Activated CD8-positive, alpha-beta T cell treated with anti-CD3 and anti-CD28 coated beads for 36 hours (primary cell): ENCODE results near the gene SFSWAP. TPM values are rescaled to one million over a fixed set of nuclear protein-coding genes. Genes with fewer than 3 reads are reported as not detected.

Experiments used
- ATAC-seq: fragments of 200-7000 bp; cut with Tn5 transposase; one replicate; pipeline ENCODE4 v1.10.0; 2021; ENCODE audit warnings: mild to moderate bottlenecking, moderate library complexity
- CTCF ChIA-PET: fragments of 350-600 bp; sonication (Branson Sonifier 250); formaldehyde crosslinking; loops from one replicate; lab custom pipeline; 2021; ENCODE audit warnings: antibody characterized with exemption; lab: Charles Lee
- POLR2A ChIA-PET: fragments of 350-600 bp; sonication (Branson Sonifier 250); formaldehyde crosslinking; loops from one replicate; lab custom pipeline; 2021; ENCODE audit warnings: antibody characterized with exemption; lab: Charles Lee
- DNase-seq: peaks from one replicate; pipeline ENCODE4 v3.0.0-alpha.2; 2020
- H3K27ac Mint-ChIP-seq: one replicate; pipeline ENCODE4 v1.8.0; 2021; ENCODE audit warnings: mild to moderate bottlenecking, mixed read lengths
- H3K27me3 Mint-ChIP-seq: one replicate; pipeline ENCODE4 v1.8.0; 2021; ENCODE audit warnings: mixed read lengths
- H3K36me3 Mint-ChIP-seq: one replicate; pipeline ENCODE4 v1.8.0; 2021; ENCODE audit warnings: low read depth, mixed read lengths
- H3K4me1 Mint-ChIP-seq: one replicate; pipeline ENCODE4 v1.8.0; 2021; ENCODE audit warnings: low read depth, mixed read lengths
- H3K4me3 Mint-ChIP-seq: one replicate; pipeline ENCODE4 v1.8.0; 2021; ENCODE audit warnings: mild to moderate bottlenecking, moderate library complexity, mixed read lengths
- H3K9me3 Mint-ChIP-seq: one replicate; pipeline ENCODE4 v1.8.0; 2021; ENCODE audit warnings: mixed read lengths
- CTCF ChIP-seq: fragments of 200-600 bp; IDR thresholded peaks from one replicate; pipeline ENCODE4 v1.8.0; 2022; ENCODE audit warnings: antibody characterized with exemption, mild to moderate bottlenecking
- intact Hi-C: fragments of 100-400 bp; cut with micrococcal nuclease; formaldehyde crosslinking; loops from one replicate; pipeline ENCODE4 v1.10.0; 2022
- total RNA-seq, 2 experiments: library from RNA; stranded (reverse); gene quantifications; one replicate each; pipeline ENCODE4 v1.2.3, GENCODE V29; 2021

The SFSWAP gene
- total RNA-seq, 2 experiments from 2014 or later, result 47.6 to 49.3 TPM

GRCh38 chr12:131749618-131750315 is 38.9 kb downstream of the SFSWAP start:
- ATAC-seq (no peak), DNase-seq (no peak)
- Mint-ChIP-seq H3K4me1 (no peaks in the 10 kb centered on the region), H3K36me3 (peaks cover 41% of the 10 kb centered on the region), H3K27me3 (no peaks in the 10 kb centered on the region), H3K4me3 (no peak overlapping the region), H3K9me3 (no peaks in the 10 kb centered on the region), H3K27ac (no peak overlapping the region)
- POLR2A ChIA-PET, result interaction anchor here (1.0 to 1.5 kb wide), 2 partner anchors 12 to 13 kb away, joined by 3 read pairs; no protein-coding TSS in a partner anchor
- no peak for TF ChIP-seq CTCF
- intact Hi-C loops, result no loop called here
- CTCF ChIA-PET, result no interaction called here

- ATAC-seq (no peak), DNase-seq (no peak)
- no peaks in the 10 kb centered on the region for H3K27me3 Mint-ChIP-seq
- CTCF ChIA-PET, result interaction anchor here (0.6 kb wide), 1 partner anchor 15 kb away, joined by 3 read pairs; no protein-coding TSS in a partner anchor
- H3K36me3 Mint-ChIP-seq, result peaks cover 50% of the 10 kb centered on the region
- POLR2A ChIA-PET, result interaction anchor here (0.8 kb wide), 1 partner anchor 24 kb away, joined by 3 read pairs; no protein-coding TSS in a partner anchor
- H3K4me1 Mint-ChIP-seq, result no peaks in the 10 kb centered on the region
- H3K4me3 Mint-ChIP-seq, result no peak overlapping the region
- no peak for TF ChIP-seq CTCF
- H3K27ac Mint-ChIP-seq, result no peak overlapping the region
- intact Hi-C loops, result no loop called here
- no peaks in the 10 kb centered on the region for H3K9me3 Mint-ChIP-seq
Observed at GRCh38 chr12:131751335-131751734, 40.4 kb downstream of the SFSWAP start.

- POLR2A ChIA-PET, result no interaction called here
- CTCF ChIA-PET, result no interaction called here
Observed at GRCh38 chr12:131752451-131752850, 41.6 kb downstream of the SFSWAP start.

GRCh38 chr12:131753005-131753404 is 42.1 kb downstream of the SFSWAP start:
- Mint-ChIP-seq H3K4me3 (no peak overlapping the region), H3K27ac (no peak overlapping the region), H3K9me3 (no peaks in the 10 kb centered on the region), H3K4me1 (no peaks in the 10 kb centered on the region), H3K36me3 (peaks cover 54% of the 10 kb centered on the region), H3K27me3 (no peaks in the 10 kb centered on the region)
- ATAC-seq (no peak), DNase-seq (no peak)
- POLR2A ChIA-PET, result no interaction called here
- CTCF ChIA-PET, result interaction anchor here (1.3 kb wide), 1 partner anchor 9 kb away, joined by 3 read pairs; no protein-coding TSS in a partner anchor
- TF ChIP-seq CTCF, result no peak
- intact Hi-C loops, result no loop called here

More at GRCh38 chr12:131752451-131752850, 41.6 kb downstream of the SFSWAP start:
- no peak for TF ChIP-seq CTCF
- no peak overlapping the region for H3K27ac Mint-ChIP-seq
- ATAC-seq, result no peak
- no peaks in the 10 kb centered on the region for H3K27me3 Mint-ChIP-seq
- H3K9me3 Mint-ChIP-seq, result no peaks in the 10 kb centered on the region
- peaks cover 51% of the 10 kb centered on the region for H3K36me3 Mint-ChIP-seq
- no peak for DNase-seq
- no peaks in the 10 kb centered on the region for H3K4me1 Mint-ChIP-seq
- intact Hi-C loops, result no loop called here
- H3K4me3 Mint-ChIP-seq, result no peak overlapping the region

- no peak for DNase-seq
- ATAC-seq, result no peak
- POLR2A ChIA-PET, result no interaction called here
- CTCF ChIA-PET, result interaction anchor here (1.3 to 1.5 kb wide), 2 partner anchors 8 to 38 kb away, joined by 3 to 4 read pairs; no protein-coding TSS in a partner anchor
- H3K27ac Mint-ChIP-seq, result no peak overlapping the region
- no peaks in the 10 kb centered on the region for H3K4me1 Mint-ChIP-seq
- no peaks in the 10 kb centered on the region for H3K27me3 Mint-ChIP-seq
- TF ChIP-seq CTCF, result no peak
- intact Hi-C loops, result no loop called here
- H3K36me3 Mint-ChIP-seq, result peaks cover 57% of the 10 kb centered on the region
- no peaks in the 10 kb centered on the region for H3K9me3 Mint-ChIP-seq
- H3K4me3 Mint-ChIP-seq, result no peak overlapping the region
Observed at GRCh38 chr12:131753757-131754156, 42.9 kb downstream of the SFSWAP start.
